ENCODE data around the gene ALDH1B1. TPM values are rescaled to one million over a fixed set of nuclear protein-coding genes. Genes with fewer than 3 reads are reported as not detected.

ALDH1B1 gene
- total RNA-seq, 1 experiment from 2014 or later, result 46.6 TPM

GRCh38 chr9:38350529-38350928 is 42.0 kb upstream of the ALDH1B1 start (continued):
- TF ChIP-seq CTCF (IDR thresholded peaks at IDR 0.05 in 2 of 3, conservative IDR thresholded peaks at IDR 0.05 in 1 of 3; ENCODE audit: borderline replicate concordance in 1 of 3, insufficient read depth in 1 of 3, low read depth in 2 of 3, low read length in 2 of 3), result no peak
- no peak for TF ChIP-seq CEBPB (IDR thresholded peaks at IDR 0.05; ENCODE audit: low read depth)
- TF ChIP-seq POLR2A (IDR thresholded peaks at IDR 0.05; ENCODE audit: borderline replicate concordance, extremely low read depth, insufficient read depth, insufficient read length), result no peak
- TF ChIP-seq EZH2 (IDR thresholded peaks at IDR 0.05), result no peak
- no peak for TF ChIP-seq FOSL1 (IDR thresholded peaks at IDR 0.05; ENCODE audit: low read depth)
- no peak for TF ChIP-seq ZFX (IDR thresholded peaks at IDR 0.05)

GRCh38 chr9:38352530-38353328 is 39.8 kb upstream of the ALDH1B1 start:
- intact Hi-C loops (cut with micrococcal nuclease), result no loop called here
- POLR2A ChIA-PET, result no interaction called here
- no peaks in the 10 kb centered on the region for H4K20me1 ChIP-seq (ENCODE audit: insufficient read depth)
- CTCF ChIA-PET, result no interaction called here
- no peak overlapping the region for H3K4me3 ChIP-seq (replicated peaks in 1 of 2; ENCODE audit: low read depth in 1 of 2, low read length in 2 of 2)
- no peak overlapping the region for H3K9ac ChIP-seq (ENCODE audit: low read length)
- ATAC-seq (no peak), DNase-seq (ENCODE audit: low read depth, low spot score) (no peak)
- H3K27me3 ChIP-seq (ENCODE audit: insufficient read depth, low read length), result no peaks in the 10 kb centered on the region
- TF ChIP-seq FOSL1 (IDR thresholded peaks at IDR 0.05; ENCODE audit: low read depth) (no peak), ZFX (IDR thresholded peaks at IDR 0.05) (no peak), ATF3 (IDR thresholded peaks at IDR 0.05) (no peak), TCF7L2 (IDR thresholded peaks at IDR 0.05; ENCODE audit: borderline replicate concordance, extremely low read depth, insufficient read depth, insufficient read length) (no peak), ELF1 (IDR thresholded peaks at IDR 0.05; ENCODE audit: borderline replicate concordance, low read depth) (no peak), RAD21 (IDR thresholded peaks at IDR 0.05; ENCODE audit: low read depth) (no peak), EZH2phosphoT487 (IDR thresholded peaks at IDR 0.05; ENCODE audit: borderline replicate concordance) (no peak), POLR2A (IDR thresholded peaks at IDR 0.05; ENCODE audit: borderline replicate concordance, extremely low read depth, insufficient read depth, insufficient read length) (no peak), SIN3A (IDR thresholded peaks at IDR 0.05; ENCODE audit: low read depth) (no peak), CBX3 (IDR thresholded peaks at IDR 0.05; ENCODE audit: low read depth) (no peak)
- H3K27ac ChIP-seq (ENCODE audit: low read depth, low read length), result no peak overlapping the region
- no peaks in the 10 kb centered on the region for H3K36me3 ChIP-seq (ENCODE audit: control insufficient read depth in 1 of 2, insufficient read depth in 2 of 2, low read length in 2 of 2)
- H3K4me1 ChIP-seq (ENCODE audit: control insufficient read depth in 1 of 2, insufficient read depth in 2 of 2, low read length in 2 of 2), result no peaks in the 10 kb centered on the region
- H3K9me3 ChIP-seq (ENCODE audit: control insufficient read depth in 1 of 2, insufficient read depth in 1 of 2, low read depth in 1 of 2, low read length in 2 of 2), result no peaks in the 10 kb centered on the region
- no peak overlapping the region for H3K4me2 ChIP-seq (ENCODE audit: low read length)
- no peaks in the 10 kb centered on the region for H3K79me2 ChIP-seq (ENCODE audit: insufficient read depth, low read length)
- RAD21 ChIA-PET (ENCODE audit: low non-redundant PET in 1 of 2, low total read pairs in 2 of 2, uncharacterized antibody in 2 of 2, unreplicated experiment in 2 of 2), result no interaction called here
- H2AFZ ChIP-seq (ENCODE audit: low read depth, low read length, poor library complexity, severe bottlenecking), result no peak overlapping the region
- BruUV-seq (replicated peaks), result no TSS peak
- no peaks in the 10 kb centered on the region for H3K9me2 ChIP-seq (ENCODE audit: insufficient read depth)

Data from HCT116 (cell line).